Osteocyte (in vitro differentiated cells): ENCODE results near the gene CAMKK2. TPM values are rescaled to one million over a fixed set of nuclear protein-coding genes. Genes with fewer than 3 reads are reported as not detected.

ENCODE experiments used
- DNase-seq: peaks from one replicate; pipeline ENCODE4 v3.0.0; 2021; ENCODE audit warnings: mixed read lengths; ENCODE audit not compliant: unreplicated experiment; ENCODE audit errors: extremely low spot score
- H3K27ac Mint-ChIP-seq: one replicate; pipeline ENCODE4 v1.8.0; 2021; ENCODE audit warnings: mild to moderate bottlenecking, mixed read lengths; ENCODE audit not compliant: unreplicated experiment
- H3K27me3 Mint-ChIP-seq: one replicate; pipeline ENCODE4 v1.8.0; 2021; ENCODE audit warnings: mixed read lengths; ENCODE audit not compliant: unreplicated experiment
- H3K36me3 Mint-ChIP-seq: one replicate; pipeline ENCODE4 v1.8.0; 2021; ENCODE audit warnings: mixed read lengths; ENCODE audit not compliant: unreplicated experiment
- H3K4me1 Mint-ChIP-seq: one replicate; pipeline ENCODE4 v1.8.0; 2021; ENCODE audit warnings: mixed read lengths; ENCODE audit not compliant: unreplicated experiment
- H3K4me3 Mint-ChIP-seq: one replicate; pipeline ENCODE4 v1.8.0; 2021; ENCODE audit warnings: mild to moderate bottlenecking, moderate library complexity, mixed read lengths; ENCODE audit not compliant: unreplicated experiment
- H3K9me3 Mint-ChIP-seq: one replicate; pipeline ENCODE4 v1.8.0; 2021; ENCODE audit warnings: mixed read lengths; ENCODE audit not compliant: unreplicated experiment
- total RNA-seq: library from RNA; stranded (reverse); gene quantifications from 2 replicates; pipeline ENCODE4 v1.2.1, GENCODE V29; 2021
- TF ChIP-seq, protein P1 (sequence below): fragments of 200-600 bp; sonication (generic); IDR thresholded peaks from 2 replicates; pipeline ENCODE4 v1.5.0; 2021; ENCODE audit warnings: antibody characterized with exemption, mild to moderate bottlenecking, moderate library complexity

The CAMKK2 gene
- total RNA-seq, 1 donor from 2014 or later = 33.0 TPM

- no peak for DNase-seq
- no peaks in the 10 kb centered on the region for H3K27me3 Mint-ChIP-seq
- no peak overlapping the region for H3K4me3 Mint-ChIP-seq
- TF ChIP-seq, protein P1, sequence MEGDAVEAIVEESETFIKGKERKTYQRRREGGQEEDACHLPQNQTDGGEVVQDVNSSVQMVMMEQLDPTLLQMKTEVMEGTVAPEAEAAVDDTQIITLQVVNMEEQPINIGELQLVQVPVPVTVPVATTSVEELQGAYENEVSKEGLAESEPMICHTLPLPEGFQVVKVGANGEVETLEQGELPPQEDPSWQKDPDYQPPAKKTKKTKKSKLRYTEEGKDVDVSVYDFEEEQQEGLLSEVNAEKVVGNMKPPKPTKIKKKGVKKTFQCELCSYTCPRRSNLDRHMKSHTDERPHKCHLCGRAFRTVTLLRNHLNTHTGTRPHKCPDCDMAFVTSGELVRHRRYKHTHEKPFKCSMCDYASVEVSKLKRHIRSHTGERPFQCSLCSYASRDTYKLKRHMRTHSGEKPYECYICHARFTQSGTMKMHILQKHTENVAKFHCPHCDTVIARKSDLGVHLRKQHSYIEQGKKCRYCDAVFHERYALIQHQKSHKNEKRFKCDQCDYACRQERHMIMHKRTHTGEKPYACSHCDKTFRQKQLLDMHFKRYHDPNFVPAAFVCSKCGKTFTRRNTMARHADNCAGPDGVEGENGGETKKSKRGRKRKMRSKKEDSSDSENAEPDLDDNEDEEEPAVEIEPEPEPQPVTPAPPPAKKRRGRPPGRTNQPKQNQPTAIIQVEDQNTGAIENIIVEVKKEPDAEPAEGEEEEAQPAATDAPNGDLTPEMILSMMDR = no peak
- peaks cover 10% of the 10 kb centered on the region for H3K4me1 Mint-ChIP-seq
- H3K9me3 Mint-ChIP-seq = no peaks in the 10 kb centered on the region
- peaks cover 7% of the 10 kb centered on the region for H3K36me3 Mint-ChIP-seq
- no peak overlapping the region for H3K27ac Mint-ChIP-seq
Observed at GRCh38 chr12:121216102-121216501, 80.4 kb downstream of the CAMKK2 start.

- no peaks in the 10 kb centered on the region for H3K9me3 Mint-ChIP-seq
- TF ChIP-seq, protein P1 = no peak
- H3K4me3 Mint-ChIP-seq = no peak overlapping the region
- H3K27me3 Mint-ChIP-seq = no peaks in the 10 kb centered on the region
- H3K27ac Mint-ChIP-seq = no peak overlapping the region
- H3K36me3 Mint-ChIP-seq = peaks cover 7% of the 10 kb centered on the region
- H3K4me1 Mint-ChIP-seq = peaks cover 17% of the 10 kb centered on the region
- no peak for DNase-seq
Observed at GRCh38 chr12:121214855-121215745, 81.4 kb downstream of the CAMKK2 start.

GRCh38 chr12:121214166-121214777 is 82.2 kb downstream of the CAMKK2 start:
- Mint-ChIP-seq H3K9me3 (no peaks in the 10 kb centered on the region), H3K4me3 (no peak overlapping the region), H3K4me1 (peaks cover 19% of the 10 kb centered on the region), H3K36me3 (peaks cover 7% of the 10 kb centered on the region), H3K27ac (no peak overlapping the region), H3K27me3 (no peaks in the 10 kb centered on the region)
- DNase-seq = no peak
- TF ChIP-seq, protein P1 = no peak

GRCh38 chr12:121212875-121213274 is 83.6 kb downstream of the CAMKK2 start:
- H3K4me1 Mint-ChIP-seq = peaks cover 19% of the 10 kb centered on the region
- peaks cover 6% of the 10 kb centered on the region for H3K36me3 Mint-ChIP-seq
- no peak for DNase-seq
- TF ChIP-seq, protein P1 = no peak
- H3K27ac Mint-ChIP-seq = no peak overlapping the region
- H3K27me3 Mint-ChIP-seq = no peaks in the 10 kb centered on the region
- H3K9me3 Mint-ChIP-seq = no peaks in the 10 kb centered on the region
- no peak overlapping the region for H3K4me3 Mint-ChIP-seq
